SJSA1 (cell line): Measurements from ENCODE around the gene SLCO1A2. TPM values are rescaled to one million over a fixed set of nuclear protein-coding genes. Genes with fewer than 3 reads are reported as not detected.

Source experiments
- DNase-seq, 2 experiments: peaks; one replicate each; pipeline ENCODE4 v3.0.0-alpha.2; 2015 to 2020; ENCODE audit warnings: low spot score in 2 of 2, low read depth in 1 of 2
- H3K27ac ChIP-seq: fragments of 250-450 bp; sonication (Bioruptor Pico); 2 replicates; pipeline ENCODE4 v1.5.1; 2020; ENCODE audit warnings: mild to moderate bottlenecking, moderate library complexity
- H3K27me3 ChIP-seq: fragments of 250-450 bp; sonication (Bioruptor Pico); replicated peaks from 2 replicates; pipeline ENCODE4 v1.5.1; 2020; ENCODE audit warnings: mild to moderate bottlenecking, moderate library complexity
- H3K36me3 ChIP-seq: fragments of 250-450 bp; sonication (Bioruptor Pico); 2 replicates; pipeline ENCODE4 v1.5.1; 2020; ENCODE audit warnings: mild to moderate bottlenecking
- H3K4me1 ChIP-seq: fragments of 250-450 bp; sonication (Bioruptor Pico); replicated peaks from 2 replicates; pipeline ENCODE4 v1.6.1; 2021; ENCODE audit warnings: mild to moderate bottlenecking
- H3K4me3 ChIP-seq: fragments of 250-450 bp; sonication (Bioruptor Pico); 2 replicates; pipeline ENCODE4 v1.5.1; 2020; ENCODE audit warnings: mild to moderate bottlenecking
- H3K9me3 ChIP-seq: fragments of 250-450 bp; sonication (Bioruptor Pico); replicated peaks from 2 replicates; pipeline ENCODE4 v1.5.1; 2020; ENCODE audit warnings: mild to moderate bottlenecking
- total RNA-seq: library from RNA; depleted of rRNA; stranded (reverse); fragments of >200 nt; shearing (Covaris generic); gene quantifications from 2 replicates; pipeline ENCODE4 v1.2.3, GENCODE V29; 2014; rRNA removed

SLCO1A2 gene
- total RNA-seq, 1 experiment from 2014 or later: not detected

- H3K4me1 ChIP-seq: no peaks in the 10 kb centered on the region
- no peaks in the 10 kb centered on the region for H3K27me3 ChIP-seq
- H3K36me3 ChIP-seq: no peaks in the 10 kb centered on the region
- no peaks in the 10 kb centered on the region for H3K9me3 ChIP-seq
- no peak overlapping the region for H3K4me3 ChIP-seq
- H3K27ac ChIP-seq: no peak overlapping the region
- DNase-seq: no peak
Measured at GRCh38 chr12:21221072-21221471, 113.6 kb downstream of the SLCO1A2 start.

- Histone ChIP-seq H3K36me3 (no peaks in the 10 kb centered on the region), H3K9me3 (no peaks in the 10 kb centered on the region), H3K27me3 (no peaks in the 10 kb centered on the region), H3K27ac (no peak overlapping the region), H3K4me3 (no peak overlapping the region), H3K4me1 (no peaks in the 10 kb centered on the region)
- no peak for DNase-seq
Measured at GRCh38 chr12:21220266-21220665, 114.5 kb downstream of the SLCO1A2 start.

- DNase-seq: no peak
- Histone ChIP-seq H3K9me3 (no peaks in the 10 kb centered on the region), H3K27ac (no peak overlapping the region), H3K4me1 (no peaks in the 10 kb centered on the region), H3K27me3 (no peaks in the 10 kb centered on the region), H3K4me3 (no peak overlapping the region), H3K36me3 (no peaks in the 10 kb centered on the region)
Measured at GRCh38 chr12:21219206-21219605, 115.5 kb downstream of the SLCO1A2 start.

Other genes with a start within 250 kb of the SLCO1A2 start
- gene SLCO1B1, start 203.7 kb downstream of the SLCO1A2 start, total RNA-seq: not detected in 2 replicates
- not detected in 2 replicates for gene IAPP, start 38.0 kb upstream of the SLCO1A2 start, total RNA-seq
- 7.2 and 14.2 TPM in 2 replicates for gene PYROXD1, start 102.7 kb upstream of the SLCO1A2 start, total RNA-seq
- gene RECQL, start 166.7 kb upstream of the SLCO1A2 start, total RNA-seq: 79.7 and 99.7 TPM in 2 replicates
- 72.6 and 73.1 TPM in 2 replicates for gene GOLT1B, start 166.9 kb upstream of the SLCO1A2 start, total RNA-seq
- gene SPX, start 191.4 kb upstream of the SLCO1A2 start, total RNA-seq: 0.50 and 1.1 TPM in 2 replicates